ENCODE results near the gene MSLN. TPM values are rescaled to one million over a fixed set of nuclear protein-coding genes. Genes with fewer than 3 reads are reported as not detected.

Gene MSLN
- total RNA-seq, 4 donors from 2014 or later = 0.31 to 7.3 (median 0.49) TPM; not detected in 1

GRCh38 chr16:813204-813915 is 52.8 kb downstream of the MSLN start:
- no peaks in the 10 kb centered on the region for H3K9me3 ChIP-seq
- TF ChIP-seq CTCF (IDR thresholded peaks at IDR 0.05) (peak; percentile 10 to 59), POLR2A (IDR thresholded peaks at IDR 0.05) (no peak)
- peak overlapping the region; percentile 24 for H3K4me3 ChIP-seq
- no peak overlapping the region for H3K27ac ChIP-seq
- WGBS = 0% methylated on average over 8 of the region's 67 CpGs
- H3K36me3 ChIP-seq = no peaks in the 10 kb centered on the region
- DNase-seq (ENCODE audit: low spot score in 2 of 2) = no peak
- peaks cover 66% of the 10 kb centered on the region for H3K27me3 ChIP-seq
- H3K4me1 ChIP-seq = peaks cover 7% of the 10 kb centered on the region

- peaks cover 68% of the 10 kb centered on the region for H3K27me3 ChIP-seq
- H3K4me3 ChIP-seq = peak overlapping the region; percentile 24
- TF ChIP-seq POLR2AphosphoS5 (IDR thresholded peaks at IDR 0.05) (no peak), POLR2A (IDR thresholded peaks at IDR 0.05) (no peak), CTCF (IDR thresholded peaks at IDR 0.05) (no peak), EP300 (IDR thresholded peaks at IDR 0.05) (no peak)
- no peak for DNase-seq (ENCODE audit: low spot score in 2 of 2)
- H3K27ac ChIP-seq = no peak overlapping the region
- 51% methylated on average over 21 of the region's 22 CpGs for WGBS
- H3K36me3 ChIP-seq = no peaks in the 10 kb centered on the region
- H3K9me3 ChIP-seq = no peaks in the 10 kb centered on the region
- peaks cover 7% of the 10 kb centered on the region for H3K4me1 ChIP-seq
Measured at GRCh38 chr16:813916-814412, 53.4 kb downstream of the MSLN start.

- no peaks in the 10 kb centered on the region for H3K36me3 ChIP-seq
- no peaks in the 10 kb centered on the region for H3K9me3 ChIP-seq
- H3K4me1 ChIP-seq = peaks cover 7% of the 10 kb centered on the region
- H3K27ac ChIP-seq = no peak overlapping the region
- peaks cover 77% of the 10 kb centered on the region for H3K27me3 ChIP-seq
- no peak for TF ChIP-seq POLR2AphosphoS5 (IDR thresholded peaks at IDR 0.05)
- WGBS = 78% methylated on average over 9 of the region's 9 CpGs
- DNase-seq (ENCODE audit: low spot score in 2 of 2) = no peak
- no peak overlapping the region for H3K4me3 ChIP-seq
Measured at GRCh38 chr16:814974-815373, 54.4 kb downstream of the MSLN start.

- Histone ChIP-seq H3K36me3 (no peaks in the 10 kb centered on the region), H3K27ac (no peak overlapping the region), H3K9me3 (no peaks in the 10 kb centered on the region), H3K4me1 (peaks cover 7% of the 10 kb centered on the region), H3K4me3 (no peak overlapping the region), H3K27me3 (peaks cover 86% of the 10 kb centered on the region)
- DNase-seq (ENCODE audit: low spot score in 2 of 2) = no peak
- 90% methylated on average over 10 of the region's 15 CpGs for WGBS
- TF ChIP-seq POLR2A (IDR thresholded peaks at IDR 0.05) = no peak
- no peak for TF ChIP-seq CTCF (IDR thresholded peaks at IDR 0.05)
- no peak for TF ChIP-seq EP300 (IDR thresholded peaks at IDR 0.05)
- TF ChIP-seq POLR2AphosphoS5 (IDR thresholded peaks at IDR 0.05) = no peak
Measured at GRCh38 chr16:815861-816260, 55.3 kb downstream of the MSLN start.

- H3K4me1 ChIP-seq = peaks cover 7% of the 10 kb centered on the region
- H3K4me3 ChIP-seq = no peak overlapping the region
- 51% methylated on average over 34 of the region's 71 CpGs for WGBS
- H3K27me3 ChIP-seq = peaks cover 91% of the 10 kb centered on the region
- DNase-seq (ENCODE audit: low spot score in 2 of 2) = no peak
- TF ChIP-seq CTCF (IDR thresholded peaks at IDR 0.05) = no peak
- TF ChIP-seq POLR2AphosphoS5 (IDR thresholded peaks at IDR 0.05) = no peak
- no peak for TF ChIP-seq EP300 (IDR thresholded peaks at IDR 0.05)
- no peak for TF ChIP-seq POLR2A (IDR thresholded peaks at IDR 0.05)
- H3K36me3 ChIP-seq = no peaks in the 10 kb centered on the region
- no peak overlapping the region for H3K27ac ChIP-seq
- no peaks in the 10 kb centered on the region for H3K9me3 ChIP-seq
Measured at GRCh38 chr16:817001-817906, 56.7 kb downstream of the MSLN start.
